K562 (cell line): ENCODE measurements around the gene KRT80. TPM values are rescaled to one million over a fixed set of nuclear protein-coding genes. Genes with fewer than 3 reads are reported as not detected.

Source experiments
- ATAC-seq: fragments of 200-7000 bp; cut with Tn5 transposase; 3 replicates; pipeline ENCODE4 v1.9.1; 2020; ENCODE audit warnings: moderate library complexity
- BruUV-seq: library from RNA; stranded (reverse); fragments of 400-500 nt; replicated peaks from 2 replicates; lab custom pipeline; 2021; lab: Mats Ljungman, UMichigan
- CTCF ChIA-PET: fragments of 300-600 bp; formaldehyde crosslinking; extraction: SDS; loops from one replicate; lab custom pipeline; 2021; ENCODE audit warnings: low intra/inter-chr PET ratio; lab: Yijun Ruan, JAX
- POLR2A ChIA-PET: fragments of 300-600, 350-650 bp; sonication (Branson Sonifier 250); formaldehyde crosslinking; extraction: SDS; loops from one replicate; lab custom pipeline; 2021; ENCODE audit warnings: antibody characterized with exemption, inconsistent platforms; lab: Yijun Ruan, JAX
- DNase-seq, 4 experiments: peaks; one replicate each; pipeline versions ENCODE4 v3.0.0 to v3.0.0-alpha.2; 2011 to 2018; ENCODE audit warnings: low spot score in 3 of 4, mixed read lengths in 3 of 4; ENCODE audit errors: extremely low read depth in 1 of 4
- FAIRE-seq: peaks from 2 replicates; lab custom pipeline; 2011; peaks lifted over from hg19 to GRCh38; lab: Jason Lieb, UNC
- H2AFZ ChIP-seq: 2 replicates; pipeline ENCODE4 v1.6.0; 2011; ENCODE audit warnings: low read depth, low read length, control low read depth, inconsistent platforms
- H3K27ac ChIP-seq: fragments of 200-600 bp; 3 replicates; pipeline ENCODE4 v1.8.0; 2011; ENCODE audit warnings: low read depth, mild to moderate bottlenecking, control low read depth, inconsistent platforms, low read length, moderate library complexity, mixed read lengths; ENCODE audit errors: extremely low read depth
- H3K27me3 ChIP-seq, 2 experiments: fragments of 300-600 bp in 1 of 2; 2 replicates in 1 of 2; 3 replicates in 1 of 2; pipeline versions ENCODE4 v1.6.0 to v1.8.0; 2011; ENCODE audit warnings: inconsistent platforms in 2 of 2, low read length in 2 of 2, mild to moderate bottlenecking in 1 of 2, mixed read lengths in 1 of 2, moderate library complexity in 1 of 2; ENCODE audit not compliant: control insufficient read depth in 2 of 2, insufficient read depth in 2 of 2
- H3K36me3 ChIP-seq: fragments of 300-600 bp; 3 replicates; pipeline ENCODE4 v1.8.0; 2011; ENCODE audit warnings: mild to moderate bottlenecking, low read length, inconsistent platforms; ENCODE audit not compliant: control insufficient read depth, insufficient read depth
- H3K4me1 ChIP-seq, 2 experiments: fragments of 200-600 bp in 1 of 2; replicated peaks in 1 of 2; 2 replicates in 1 of 2; 3 replicates in 1 of 2; pipeline versions ENCODE4 v1.5.1 to v1.8.0; 2011; ENCODE audit warnings: inconsistent platforms in 2 of 2, low read length in 2 of 2, mild to moderate bottlenecking in 1 of 2, mixed read lengths in 1 of 2, moderate library complexity in 1 of 2; ENCODE audit not compliant: control insufficient read depth in 2 of 2, insufficient read depth in 2 of 2
- H3K4me2 ChIP-seq: 2 replicates; pipeline ENCODE4 v1.6.1; 2011; ENCODE audit warnings: low read length, control low read depth, inconsistent platforms, mixed read lengths; ENCODE audit not compliant: insufficient read depth
- H3K4me3 ChIP-seq: fragments of 200-600 bp; sonication (generic), shearing (Covaris generic); 2 replicates; pipeline ENCODE4 v1.5.1; 2016; ENCODE audit warnings: control low read depth, inconsistent platforms
- H3K79me2 ChIP-seq: fragments of 200-600 bp; 3 replicates; pipeline ENCODE4 v1.8.0; 2011; ENCODE audit warnings: low read length, inconsistent platforms; ENCODE audit not compliant: control insufficient read depth, insufficient read depth
- H3K9ac ChIP-seq, 2 experiments: 2 replicates each; pipeline versions ENCODE4 v1.6.0 to v1.6.1; 2011; ENCODE audit warnings: low read depth in 2 of 2, low read length in 2 of 2, control low read depth in 1 of 2, inconsistent platforms in 1 of 2, mild to moderate bottlenecking in 1 of 2, mixed read lengths in 1 of 2; ENCODE audit not compliant: insufficient read depth in 1 of 2
- H3K9me1 ChIP-seq: one replicate; pipeline ENCODE4 v1.6.0; 2011; ENCODE audit warnings: inconsistent platforms, mild to moderate bottlenecking, low read length, moderate library complexity; ENCODE audit not compliant: control insufficient read depth, insufficient read depth
- H3K9me3 ChIP-seq: replicated peaks from 2 replicates; pipeline ENCODE4 v1.5.1; 2011; ENCODE audit warnings: low read depth, low read length, inconsistent platforms; ENCODE audit not compliant: control insufficient read depth, insufficient read depth
- H4K20me1 ChIP-seq: replicated peaks from 2 replicates; pipeline ENCODE4 v1.6.1; 2011; ENCODE audit warnings: low read length, inconsistent platforms, mixed read lengths; ENCODE audit not compliant: control insufficient read depth, insufficient read depth
- HCFC1 ChIP-seq: IDR thresholded peaks from 2 replicates; pipeline ENCODE4 v1.6.1; 2012; ENCODE audit warnings: low read depth, low read length, improper control_type of control experiment
- LCOR ChIP-seq: sonication (generic); formaldehyde crosslinking; IDR thresholded peaks from 2 replicates; pipeline ENCODE4 v1.8.0; 2022; ENCODE audit warnings: mild to moderate bottlenecking, missing genetic modification reagents
- MLLT1 ChIP-seq, 2 experiments: fragments of 450-650 bp; IDR thresholded peaks; 2 replicates each; pipeline ENCODE4 v1.6.1; 2016
- OTX1 ChIP-seq: fragments of 450-650 bp; formaldehyde crosslinking; IDR thresholded peaks from 2 replicates; pipeline ENCODE4 v1.4.0; 2022; ENCODE audit warnings: mild to moderate bottlenecking
- SAFB2 ChIP-seq: fragments of 200-400 bp; formaldehyde crosslinking; IDR thresholded peaks from 2 replicates; pipeline ENCODE4 v1.6.1; 2018; ENCODE audit warnings: borderline replicate concordance, low read length, low read depth, moderate library complexity; ENCODE audit not compliant: severe bottlenecking
- ZFP36 ChIP-seq: fragments of 150-350 bp; IDR thresholded peaks from 2 replicates; pipeline ENCODE4 v1.6.1; 2018; ENCODE audit warnings: low read length, low read depth; ENCODE audit not compliant: partially characterized antibody
- ZNF384 ChIP-seq: IDR thresholded peaks from 2 replicates; pipeline ENCODE4 v1.6.1; 2012; ENCODE audit warnings: low read depth, low read length, improper control_type of control experiment
- WGBS: fragments of 100-300 bp; shearing (Covaris generic); methylation state at CpG from one replicate; pipeline ENCODE4 v1.1.6; 2016; ENCODE audit warnings: low coverage, mixed read lengths; ENCODE audit not compliant: insufficient coverage; ENCODE audit errors: missing lambda C conversion rate; 5-methylcytosine and 5-hydroxymethylcytosine counted together
- in situ Hi-C: fragments of 300-500 bp; cut with MboI; formaldehyde crosslinking; loops from 4 replicates; pipeline ENCODE4 v1.15.0; 2018; ENCODE audit warnings: inconsistent platforms, mixed read lengths
- intact Hi-C: fragments of 100-400 bp; cut with micrococcal nuclease; formaldehyde crosslinking; loops from 2 replicates; pipeline ENCODE4 v1.14.2; 2022
- polyA plus RNA-seq, 8 experiments: library from polyadenylated mRNA; depleted of rRNA in 4 of 8; stranded (reverse) in 5 of 8; unstranded in 3 of 8; fragments of >200 nt; fragmentation: Nextera tagmentation in 2 of 8; fragmentation: Illumina TruSeq in 1 of 8; extraction: Ambion mirVana in 2 of 8; extraction: Trizol in 1 of 8; gene quantifications; 2 replicates each; pipeline versions ENCODE4 v1.2.1 to v1.2.3, GENCODE V29; 2011 to 2014; ENCODE audit warnings: inconsistent platforms in 1 of 8, missing spikeins in 1 of 8
- total RNA-seq, 7 experiments: library from RNA; depleted of rRNA in 6 of 7; stranded (reverse); fragments of >200 nt in 6 of 7; fragmentation: Illumina TruSeq in 2 of 7; extraction: Trizol in 2 of 7; gene quantifications; 2 replicates each; pipeline versions ENCODE4 v1.2.1 to v1.2.3, GENCODE V29; 2011 to 2021; ENCODE audit warnings: low replicate concordance in 1 of 7

The KRT80 gene
- total and polyA plus RNA-seq, 9 of the 15 experiments (the other 6 are each of a cell fraction or from before 2014, with no cell fraction given), result not detected

GRCh38 chr12:52197371-52198231, 5.8 kb upstream of the KRT80 start:
- Histone ChIP-seq H3K4me1 (peaks cover 0 to 3% of the 10 kb centered on the region in 2 experiments; a peak in 4 of 5 replicates), H3K9me3 (no peaks in the 10 kb centered on the region), H3K4me2 (no peak overlapping the region), H3K27me3 (peaks cover 19 to 76% of the 10 kb centered on the region in 2 experiments; a peak in 4 of 5 replicates), H3K9me1 (no peaks in the 10 kb centered on the region), H3K79me2 (no peaks in the 10 kb centered on the region), H3K9ac (no peak overlapping the region), H3K27ac (no peak overlapping the region), H4K20me1 (peaks cover 4% of the 10 kb centered on the region; the same call in 1 of the 2 replicates), H2AFZ (no peak overlapping the region), H3K36me3 (no peaks in the 10 kb centered on the region), H3K4me3 (no peak overlapping the region)
- BruUV-seq, result no TSS peak
- in situ Hi-C loops (no loop called here), intact Hi-C loops (no loop called here)
- POLR2A ChIA-PET, result no interaction called here
- no peak for DNase-seq
- CTCF ChIA-PET, result no interaction called here
- no peak for TF ChIP-seq OTX1 (CRISPR knock-in tag)
- TF ChIP-seq LCOR (CRISPR knock-in tag), result no peak
- 0 out of 2 replicates have a peak, but pooled peaks have one; percentile 8 for TF ChIP-seq ZNF384
- TF ChIP-seq MLLT1 (IDR thresholded peaks at IDR 0.05), result no peak
- peak; percentile 15 for TF ChIP-seq ZFP36
- no peak for TF ChIP-seq SAFB2
- no peak for TF ChIP-seq HCFC1
- ATAC-seq, result no peak
- WGBS, result under 1% methylated on average over 11 of the region's 11 CpGs
- FAIRE-seq, result no peak
